Panc1 (cell line): ENCODE measurements around the gene STKLD1. TPM values are rescaled to one million over a fixed set of nuclear protein-coding genes. Genes with fewer than 3 reads are reported as not detected.
A peak's percentile ranks its signal among the peaks of the same experiment; 100 is the strongest.

ENCODE experiments used
- ATAC-seq: fragments of 200-7000 bp; cut with Tn5 transposase; 2 replicates; pipeline ENCODE4 v1.9.1; 2020; ENCODE audit warnings: mild to moderate bottlenecking, moderate library complexity
- BruUV-seq: library from RNA; stranded (reverse); fragments of 400-500 nt; replicated peaks from 2 replicates; lab custom pipeline; 2021; lab: Mats Ljungman, UMichigan
- CTCF ChIA-PET: fragments of 300-600 bp; sonication (Branson Sonifier 250); formaldehyde crosslinking; loops from one replicate; lab custom pipeline; 2022; ENCODE audit warnings: antibody characterized with exemption; lab: Charles Lee
- POLR2A ChIA-PET: fragments of 300-600 bp; sonication (Branson Sonifier 250); formaldehyde crosslinking; loops from one replicate; lab custom pipeline; 2022; ENCODE audit warnings: antibody characterized with exemption; lab: Charles Lee
- DNase-seq: peaks from one replicate; pipeline ENCODE4 v3.0.0-alpha.2; 2010; ENCODE audit warnings: low read depth, low spot score
- H3K27ac ChIP-seq: 2 replicates; pipeline ENCODE4 v1.5.1; 2011; ENCODE audit warnings: mild to moderate bottlenecking, low read length, inconsistent platforms
- H3K27me3 ChIP-seq: fragments of 200-500 bp; sonication (Bioruptor generic); 2 replicates; pipeline ENCODE4 v1.6.0; 2014; ENCODE audit warnings: low read length, inconsistent platforms; ENCODE audit not compliant: control insufficient read depth, insufficient read depth
- H3K36me3 ChIP-seq: fragments of 200-500 bp; sonication (Bioruptor generic); 2 replicates; pipeline ENCODE4 v1.5.1; 2014; ENCODE audit warnings: inconsistent platforms, mild to moderate bottlenecking, low read length, moderate library complexity; ENCODE audit not compliant: control insufficient read depth, insufficient read depth
- H3K4me1 ChIP-seq: 2 replicates; pipeline ENCODE4 v1.5.1; 2011; ENCODE audit warnings: inconsistent platforms, mild to moderate bottlenecking, low read length, moderate library complexity; ENCODE audit not compliant: control insufficient read depth, insufficient read depth
- H3K4me3 ChIP-seq, 2 experiments: 2 replicates each; pipeline ENCODE4 v1.5.1; 2011 to 2012; ENCODE audit warnings: low read depth in 2 of 2, low read length in 2 of 2, mild to moderate bottlenecking in 2 of 2, inconsistent platforms in 1 of 2, moderate library complexity in 1 of 2
- H3K9me3 ChIP-seq: fragments of 200-500 bp; sonication (Bioruptor generic); 2 replicates; pipeline ENCODE4 v1.5.1; 2014; ENCODE audit warnings: low read depth, mild to moderate bottlenecking, inconsistent platforms, low read length, moderate library complexity; ENCODE audit not compliant: control insufficient read depth, insufficient read depth
- POLR2AphosphoS5 ChIP-seq: IDR thresholded peaks from 2 replicates; pipeline ENCODE4 v1.6.1; 2012; ENCODE audit warnings: mild to moderate bottlenecking, low read depth, low read length, moderate library complexity
- REST ChIP-seq, 2 experiments: IDR thresholded peaks; 2 replicates each; pipeline ENCODE4 v1.6.1; 2011 to 2012; ENCODE audit warnings: low read depth in 2 of 2, control low read depth in 1 of 2, low read length in 1 of 2, mild to moderate bottlenecking in 1 of 2, moderate library complexity in 1 of 2; ENCODE audit not compliant: insufficient read depth in 1 of 2
- SIN3A ChIP-seq: IDR thresholded peaks from 2 replicates; pipeline ENCODE4 v1.6.1; 2012; ENCODE audit warnings: low read depth, mild to moderate bottlenecking, low read length, moderate library complexity, borderline replicate concordance; ENCODE audit not compliant: insufficient read depth
- TCF7L2 ChIP-seq: IDR thresholded peaks from 2 replicates; pipeline ENCODE4 v1.6.1; 2011; ENCODE audit warnings: mild to moderate bottlenecking, low read depth, low read length, inconsistent platforms
- in situ Hi-C: cut with HindIII; loops from 2 replicates; pipeline ENCODE4 v1.10.0; 2016; ENCODE audit warnings: low sequenced_read_pairs, low pct_unique_long_range_greater_than_20kb
- intact Hi-C: fragments of 100-400 bp; cut with micrococcal nuclease; formaldehyde crosslinking; loops from one replicate; pipeline ENCODE4 v1.10.0; 2022; ENCODE audit not compliant: unreplicated experiment
- total RNA-seq: library from RNA; stranded (reverse); gene quantifications from one replicate; pipeline ENCODE4 v1.2.1, GENCODE V29; 2021; ENCODE audit not compliant: unreplicated experiment
- TF ChIP-seq, protein P1 (sequence below): fragments of 450-650 bp; IDR thresholded peaks from 2 replicates; pipeline ENCODE4 v1.5.1; 2017; ENCODE audit warnings: mild to moderate bottlenecking

Gene STKLD1
- total RNA-seq, 1 experiment from 2014 or later = 0.74 TPM

- peaks cover 5% of the 10 kb centered on the region; the same call in 1 of the 2 replicates for H3K36me3 ChIP-seq
Measured at GRCh38 chr9:133372144-133372543, 4.0 kb upstream of the STKLD1 start.

DNA sequence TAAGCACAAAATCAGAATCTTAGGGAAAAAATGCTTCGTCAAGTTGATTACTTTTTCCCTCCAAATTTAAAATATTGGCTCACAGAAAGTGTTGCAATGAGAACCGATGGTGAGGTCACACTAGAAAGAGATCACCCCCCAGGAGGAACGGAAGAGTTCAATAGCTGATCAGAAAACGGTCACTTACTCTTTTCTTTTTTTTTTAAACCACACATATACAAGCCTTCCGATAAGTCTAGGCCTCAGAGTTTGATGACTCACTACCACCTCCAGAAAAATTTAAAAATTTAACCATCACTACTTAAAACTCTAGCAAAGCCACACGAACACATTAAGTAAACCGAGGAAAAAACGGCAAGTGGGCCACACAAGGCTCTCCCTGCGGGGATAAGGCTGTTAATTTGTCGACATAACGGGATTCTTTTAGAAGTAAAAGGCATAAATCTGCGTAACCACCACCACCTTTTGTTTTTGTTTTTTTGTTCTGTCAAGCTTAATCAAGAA, 1.5 kb upstream of the STKLD1 start:
- H3K4me3 ChIP-seq = peak overlapping the region; percentile 87 to 97
- no peak for ATAC-seq
- no peaks in the 10 kb centered on the region for H3K27me3 ChIP-seq
- in situ Hi-C loops (no loop called here), intact Hi-C loops (no loop called here)
- no peak for TF ChIP-seq REST (IDR thresholded peaks at IDR 0.05; ENCODE audit: insufficient read depth in 1 of 2, low read depth in 2 of 2, low read length in 1 of 2)
- no peak for TF ChIP-seq POLR2AphosphoS5
- TF ChIP-seq SIN3A = no peak
- TF ChIP-seq TCF7L2 = no peak
- TF ChIP-seq, protein P1, sequence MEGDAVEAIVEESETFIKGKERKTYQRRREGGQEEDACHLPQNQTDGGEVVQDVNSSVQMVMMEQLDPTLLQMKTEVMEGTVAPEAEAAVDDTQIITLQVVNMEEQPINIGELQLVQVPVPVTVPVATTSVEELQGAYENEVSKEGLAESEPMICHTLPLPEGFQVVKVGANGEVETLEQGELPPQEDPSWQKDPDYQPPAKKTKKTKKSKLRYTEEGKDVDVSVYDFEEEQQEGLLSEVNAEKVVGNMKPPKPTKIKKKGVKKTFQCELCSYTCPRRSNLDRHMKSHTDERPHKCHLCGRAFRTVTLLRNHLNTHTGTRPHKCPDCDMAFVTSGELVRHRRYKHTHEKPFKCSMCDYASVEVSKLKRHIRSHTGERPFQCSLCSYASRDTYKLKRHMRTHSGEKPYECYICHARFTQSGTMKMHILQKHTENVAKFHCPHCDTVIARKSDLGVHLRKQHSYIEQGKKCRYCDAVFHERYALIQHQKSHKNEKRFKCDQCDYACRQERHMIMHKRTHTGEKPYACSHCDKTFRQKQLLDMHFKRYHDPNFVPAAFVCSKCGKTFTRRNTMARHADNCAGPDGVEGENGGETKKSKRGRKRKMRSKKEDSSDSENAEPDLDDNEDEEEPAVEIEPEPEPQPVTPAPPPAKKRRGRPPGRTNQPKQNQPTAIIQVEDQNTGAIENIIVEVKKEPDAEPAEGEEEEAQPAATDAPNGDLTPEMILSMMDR = no peak
- TSS peak; percentile 87 for BruUV-seq
- H3K36me3 ChIP-seq = peaks cover 5% of the 10 kb centered on the region; the same call in 1 of the 2 replicates
- no peaks in the 10 kb centered on the region for H3K9me3 ChIP-seq
- H3K27ac ChIP-seq = peak overlapping the region; percentile 94
- ChIA-PET POLR2A (no interaction called here), CTCF (no interaction called here)
- DNase-seq = no peak
- peaks cover 15% of the 10 kb centered on the region for H3K4me1 ChIP-seq

More at GRCh38 chr9:133372144-133372543, 4.0 kb upstream of the STKLD1 start:
- TF ChIP-seq SIN3A (no peak), TCF7L2 (no peak), POLR2AphosphoS5 (no peak), REST (IDR thresholded peaks at IDR 0.05; ENCODE audit: insufficient read depth in 1 of 2, low read depth in 2 of 2, low read length in 1 of 2) (no peak)
- TF ChIP-seq, protein P1 = no peak
- Histone ChIP-seq H3K4me3 (no peak overlapping the region), H3K27me3 (no peaks in the 10 kb centered on the region), H3K9me3 (no peaks in the 10 kb centered on the region), H3K4me1 (peaks cover 18% of the 10 kb centered on the region), H3K27ac (no peak overlapping the region)
- DNase-seq = no peak
- ChIA-PET POLR2A (no interaction called here), CTCF (no interaction called here)
- in situ Hi-C loops = no loop called here
- no peak for ATAC-seq
- BruUV-seq = no TSS peak
- intact Hi-C loops = no loop called here
